IMR-90 (cell line): Measurements from ENCODE around the gene MMD2. TPM values are rescaled to one million over a fixed set of nuclear protein-coding genes. Genes with fewer than 3 reads are reported as not detected.
"Not testable (repeated sequence)": the region's sequence is repeated elsewhere in the genome, so short reads cannot be mapped to it uniquely, and the experiment has no call there.

Source experiments
- ATAC-seq: fragments of 200-7000 bp; cut with Tn5 transposase; 2 replicates; pipeline ENCODE4 v1.9.1; 2020; ENCODE audit warnings: low read depth, mild to moderate bottlenecking, moderate library complexity
- BruUV-seq: library from RNA; stranded (reverse); fragments of 400-500 nt; replicated peaks from 2 replicates; lab custom pipeline; 2021; lab: Mats Ljungman, UMichigan
- CTCF ChIA-PET: fragments of 300-600 bp; formaldehyde crosslinking; extraction: SDS; loops from one replicate; lab custom pipeline; 2021; ENCODE audit warnings: antibody characterized with exemption; lab: Yijun Ruan, JAX
- POLR2A ChIA-PET: fragments of 300-600 bp; sonication (Branson Sonifier 250); formaldehyde crosslinking; loops from one replicate; lab custom pipeline; 2022; ENCODE audit warnings: antibody characterized with exemption; ENCODE audit not compliant: unreplicated experiment; lab: Charles Lee
- DNase-seq: peaks from one replicate; pipeline ENCODE4 v3.0.0; 2013
- H2AFZ ChIP-seq: replicated peaks from 2 replicates; pipeline ENCODE3; 2013; ENCODE audit warnings: low read length, mild to moderate bottlenecking; ENCODE audit not compliant: poor library complexity
- H2AK5ac ChIP-seq: 2 replicates; pipeline ENCODE4 v1.6.1; 2013; ENCODE audit warnings: low read depth, low read length, inconsistent platforms
- H2AK9ac ChIP-seq: replicated peaks from 2 replicates; pipeline ENCODE3; 2013; ENCODE audit warnings: mild to moderate bottlenecking, low read depth, low read length, moderate library complexity; ENCODE audit not compliant: poor library complexity
- H2BK120ac ChIP-seq: 2 replicates; pipeline ENCODE4 v1.6.1; 2013; ENCODE audit warnings: low read depth, low read length, inconsistent platforms
- H2BK15ac ChIP-seq: 3 replicates; pipeline ENCODE4 v1.6.1; 2013; ENCODE audit warnings: low read depth, low read length, inconsistent platforms
- H2BK20ac ChIP-seq: 2 replicates; pipeline ENCODE4 v1.6.1; 2013; ENCODE audit warnings: low read depth, mild to moderate bottlenecking, inconsistent platforms, low read length, moderate library complexity
- H2BK5ac ChIP-seq: 2 replicates; pipeline ENCODE4 v1.6.1; 2013; ENCODE audit warnings: mild to moderate bottlenecking, low read depth, low read length, inconsistent platforms; ENCODE audit not compliant: poor library complexity, severe bottlenecking
- H3K14ac ChIP-seq: replicated peaks from 2 replicates; pipeline ENCODE4 v1.6.1; 2013; ENCODE audit warnings: low read depth, low read length, inconsistent platforms
- H3K18ac ChIP-seq: 2 replicates; pipeline ENCODE4 v1.6.1; 2013; ENCODE audit warnings: low read depth, low read length, control low read depth
- H3K23ac ChIP-seq: 2 replicates; pipeline ENCODE4 v1.6.1; 2013; ENCODE audit warnings: low read depth, low read length, inconsistent platforms
- H3K27ac ChIP-seq: 2 replicates; pipeline ENCODE4 v1.5.1; 2013; ENCODE audit warnings: mild to moderate bottlenecking, control low read depth, low read length; ENCODE audit not compliant: insufficient read depth
- H3K27me3 ChIP-seq: 2 replicates; pipeline ENCODE4 v1.6.1; 2013; ENCODE audit warnings: low read length; ENCODE audit not compliant: control insufficient read depth, insufficient read depth
- H3K36me3 ChIP-seq: 2 replicates; pipeline ENCODE4 v1.6.1; 2013; ENCODE audit warnings: low read length, mixed read lengths; ENCODE audit not compliant: control insufficient read depth, insufficient read depth
- H3K4ac ChIP-seq: 2 replicates; pipeline ENCODE4 v1.6.1; 2013; ENCODE audit warnings: low read depth, low read length, inconsistent platforms
- H3K4me1 ChIP-seq: 2 replicates; pipeline ENCODE4 v1.6.1; 2013; ENCODE audit warnings: low read length, mixed read lengths; ENCODE audit not compliant: control insufficient read depth, insufficient read depth
- H3K4me2 ChIP-seq: 2 replicates; pipeline ENCODE4 v1.6.1; 2013; ENCODE audit warnings: low read depth, mild to moderate bottlenecking, control low read depth, low read length, moderate library complexity
- H3K4me3 ChIP-seq: 2 replicates; pipeline ENCODE4 v1.5.1; 2013; ENCODE audit warnings: low read depth, mild to moderate bottlenecking, control low read depth, low read length, moderate library complexity; ENCODE audit not compliant: insufficient read depth
- H3K56ac ChIP-seq: 2 replicates; pipeline ENCODE4 v1.6.1; 2013; ENCODE audit warnings: low read length, inconsistent platforms; ENCODE audit not compliant: insufficient read depth; ENCODE audit errors: extremely low read depth
- H3K79me1 ChIP-seq, 2 experiments: 2 replicates each; pipeline ENCODE4 v1.6.1; 2013; ENCODE audit warnings: low read length in 2 of 2, inconsistent platforms in 1 of 2, low read depth in 1 of 2
- H3K9ac ChIP-seq: 2 replicates; pipeline ENCODE4 v1.6.1; 2013; ENCODE audit warnings: low read depth, low read length, control low read depth
- H3K9me1 ChIP-seq: 2 replicates; pipeline ENCODE4 v1.6.1; 2013; ENCODE audit warnings: low read length, inconsistent platforms; ENCODE audit not compliant: insufficient read depth
- H3K9me3 ChIP-seq: 2 replicates; pipeline ENCODE4 v1.6.1; 2013; ENCODE audit warnings: low read length; ENCODE audit not compliant: control insufficient read depth, insufficient read depth
- H4K20me1 ChIP-seq: 2 replicates; pipeline ENCODE4 v1.6.1; 2013; ENCODE audit warnings: low read length, inconsistent platforms; ENCODE audit not compliant: insufficient read depth
- H4K5ac ChIP-seq: 2 replicates; pipeline ENCODE4 v1.6.1; 2013; ENCODE audit warnings: mild to moderate bottlenecking, low read depth, low read length, control low read depth
- H4K8ac ChIP-seq, 2 experiments: 2 replicates each; pipeline ENCODE4 v1.6.1; 2013; ENCODE audit warnings: low read depth in 2 of 2, low read length in 2 of 2, control low read depth in 1 of 2, inconsistent platforms in 1 of 2
- H4K91ac ChIP-seq: 2 replicates; pipeline ENCODE4 v1.6.1; 2013; ENCODE audit warnings: low read depth, low read length, inconsistent platforms; ENCODE audit not compliant: insufficient read depth
- BHLHE40 ChIP-seq: fragments of 150-350 bp; IDR thresholded peaks from 2 replicates; pipeline ENCODE4 v1.6.1; 2016; ENCODE audit warnings: mild to moderate bottlenecking, low read depth, low read length
- CEBPB ChIP-seq: IDR thresholded peaks from 2 replicates; pipeline ENCODE4 v1.6.1; 2012; ENCODE audit warnings: low read depth, low read length, improper control_type of control experiment
- CHD1 ChIP-seq: IDR thresholded peaks from 2 replicates; pipeline ENCODE4 v1.6.1; 2012; ENCODE audit warnings: low read depth, low read length, improper control_type of control experiment
- FOS ChIP-seq: fragments of 150-350 bp; IDR thresholded peaks from 2 replicates; pipeline ENCODE4 v1.6.1; 2016; ENCODE audit warnings: low read depth, low read length
- MAZ ChIP-seq: IDR thresholded peaks from 2 replicates; pipeline ENCODE4 v1.6.1; 2012; ENCODE audit warnings: low read depth, mild to moderate bottlenecking, low read length, improper control_type of control experiment, moderate library complexity, borderline replicate concordance
- MXI1 ChIP-seq: IDR thresholded peaks from 2 replicates; pipeline ENCODE4 v1.6.1; 2012; ENCODE audit warnings: low read depth, mild to moderate bottlenecking, low read length, moderate library complexity, borderline replicate concordance
- RAD21 ChIP-seq: IDR thresholded peaks from 2 replicates; pipeline ENCODE4 v1.6.1; 2012; ENCODE audit warnings: low read length, improper control_type of control experiment
- RCOR1 ChIP-seq: IDR thresholded peaks from 2 replicates; pipeline ENCODE4 v1.6.1; 2012; ENCODE audit warnings: mild to moderate bottlenecking, low read length, improper control_type of control experiment; ENCODE audit not compliant: insufficient replicate concordance
- RFX5 ChIP-seq: IDR thresholded peaks from 2 replicates; pipeline ENCODE4 v1.8.0; 2012; ENCODE audit warnings: low read depth, mild to moderate bottlenecking, low read length, moderate library complexity
- WGBS, 2 experiments: methylation state at CpG; one replicate each; pipeline versions ENCODE4 v1.1.5 to v1.1.7; 2013; ENCODE audit warnings: missing lambda C conversion rate in 2 of 2; ENCODE audit not compliant: insufficient read length in 1 of 2; ENCODE audit errors: extremely low coverage in 2 of 2; 5-methylcytosine and 5-hydroxymethylcytosine counted together
- dilution Hi-C: fragments of 300-500 bp; cut with HindIII; formaldehyde crosslinking; loops from one replicate; pipeline ENCODE4 v1.14.3; 2018; ENCODE audit warnings: low sequenced_read_pairs; ENCODE audit not compliant: unreplicated experiment
- in situ Hi-C: fragments of 300-500 bp; cut with MboI; formaldehyde crosslinking; loops from 3 replicates; pipeline ENCODE4 v1.14.3; 2019; ENCODE audit warnings: low sequenced_read_pairs, inconsistent platforms, mixed read lengths
- intact Hi-C: fragments of 100-400 bp; cut with micrococcal nuclease; formaldehyde crosslinking; loops from 2 replicates; pipeline ENCODE4 v1.10.0; 2022
- polyA plus RNA-seq, 3 experiments: library from polyadenylated mRNA; depleted of rRNA; stranded (reverse); fragments of >200 nt; gene quantifications; 2 replicates each; pipeline ENCODE4 v1.2.3, GENCODE V29; 2012; ENCODE audit warnings: low replicate concordance in 1 of 3
- total RNA-seq: library from RNA; depleted of rRNA; stranded (reverse); fragments of >200 nt; gene quantifications from 2 replicates; pipeline ENCODE4 v1.2.3, GENCODE V29; 2012
- TF ChIP-seq, protein P1 (sequence below): fragments of 150-350 bp; IDR thresholded peaks from 2 replicates; pipeline ENCODE4 v1.6.1; 2017; ENCODE audit warnings: mild to moderate bottlenecking, antibody characterized with exemption, low read length, low read depth

The MMD2 gene
- total and polyA plus RNA-seq, 2 of the 4 experiments (the other 2 are of a cell fraction), result not detected

DNA sequence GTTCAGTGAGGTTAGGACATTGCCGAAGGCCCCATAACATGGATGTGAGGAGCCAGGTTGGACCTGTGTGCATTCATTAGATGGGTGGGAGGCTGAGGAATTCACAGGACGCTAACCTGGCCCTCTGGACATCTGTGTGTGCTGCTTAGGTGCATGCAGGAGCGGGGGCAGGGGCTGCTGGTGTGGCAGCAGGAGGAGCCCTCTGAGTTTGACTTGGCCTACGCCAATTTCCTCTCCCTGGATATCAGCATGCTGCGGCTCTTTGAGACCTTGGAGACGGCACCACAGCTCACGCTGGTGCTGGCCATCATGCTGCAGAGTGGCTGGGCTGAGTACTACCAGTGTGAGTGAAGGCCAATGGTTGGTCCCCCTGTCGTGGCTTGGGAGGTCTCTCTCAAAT is 34.5 kb upstream of the MMD2 start:
- Histone ChIP-seq H3K9me1 (no peaks in the 10 kb centered on the region), H3K4ac (no peak overlapping the region), H2BK20ac (no peak overlapping the region), H3K23ac (no peak overlapping the region), H2BK5ac (no peak overlapping the region), H3K9ac (no peak overlapping the region), H3K9me3 (no peaks in the 10 kb centered on the region), H3K56ac (no peak overlapping the region), H4K20me1 (peaks cover 5% of the 10 kb centered on the region; the same call in 1 of the 2 replicates), H3K4me1 (no peaks in the 10 kb centered on the region), H3K18ac (no peak overlapping the region), H2BK15ac (no peak overlapping the region), H2AK5ac (no peak overlapping the region), H2BK120ac (no peak overlapping the region), H4K91ac (no peak overlapping the region), H3K27me3 (no peaks in the 10 kb centered on the region), H2AFZ (no peak overlapping the region), H4K8ac (no peak overlapping the region), H3K36me3 (peaks cover 74% of the 10 kb centered on the region), H3K4me3 (no peak overlapping the region), H2AK9ac (no peak overlapping the region), H3K14ac (no peak overlapping the region), H3K79me1 (peaks cover 0 to 21% of the 10 kb centered on the region in 2 experiments), H3K27ac (no peak overlapping the region), H3K4me2 (no peak overlapping the region), H4K5ac (no peak overlapping the region)
- BruUV-seq, result no TSS peak
- ChIA-PET POLR2A (no interaction called here), CTCF (no interaction called here)
- no peak for TF ChIP-seq BHLHE40
- TF ChIP-seq CEBPB, result no peak
- no peak for TF ChIP-seq MXI1
- no peak for TF ChIP-seq MAZ
- TF ChIP-seq RFX5, result no peak
- TF ChIP-seq RAD21, result no peak
- no peak for TF ChIP-seq RCOR1
- TF ChIP-seq CHD1, result no peak
- TF ChIP-seq, protein P1, sequence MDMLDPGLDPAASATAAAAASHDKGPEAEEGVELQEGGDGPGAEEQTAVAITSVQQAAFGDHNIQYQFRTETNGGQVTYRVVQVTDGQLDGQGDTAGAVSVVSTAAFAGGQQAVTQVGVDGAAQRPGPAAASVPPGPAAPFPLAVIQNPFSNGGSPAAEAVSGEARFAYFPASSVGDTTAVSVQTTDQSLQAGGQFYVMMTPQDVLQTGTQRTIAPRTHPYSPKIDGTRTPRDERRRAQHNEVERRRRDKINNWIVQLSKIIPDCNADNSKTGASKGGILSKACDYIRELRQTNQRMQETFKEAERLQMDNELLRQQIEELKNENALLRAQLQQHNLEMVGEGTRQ, result no peak
- no peak for TF ChIP-seq FOS
- in situ Hi-C loops, result no loop called here
- intact Hi-C loops, result no loop called here
- ATAC-seq (no peak), DNase-seq (no peak)
- dilution Hi-C loops, result no loop called here
- WGBS, 2 experiments, result 100% methylated on average over 3 of the region's 8 CpGs; no CpG with 5 or more reads in 1 of the 2 experiments

DNA sequence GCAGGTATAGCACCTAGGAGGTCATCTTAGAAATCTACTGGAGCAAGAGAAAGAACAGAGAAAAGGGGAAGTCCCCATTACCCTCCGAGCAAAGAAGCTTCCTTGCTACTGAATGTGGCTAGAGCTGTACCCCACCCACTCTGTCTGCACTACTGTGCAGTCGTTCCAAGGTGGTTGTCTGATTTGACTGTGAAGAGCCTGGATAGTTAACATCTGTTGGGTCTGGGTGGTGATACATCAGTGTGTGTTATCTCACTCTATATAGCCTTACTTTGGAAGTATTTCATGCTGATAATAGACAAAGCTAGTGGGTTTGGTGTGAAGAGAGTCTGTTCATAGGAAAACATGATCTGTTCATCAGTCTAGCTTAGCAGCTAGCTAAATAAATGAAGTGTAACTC is 23.8 kb upstream of the MMD2 start:
- H3K4me3 ChIP-seq, H2AK9ac ChIP-seq, in situ Hi-C loops, dilution Hi-C loops, H2BK120ac ChIP-seq, H4K5ac ChIP-seq, H3K4ac ChIP-seq, H3K9me3 ChIP-seq, H2BK15ac ChIP-seq, H3K27me3 ChIP-seq, DNase-seq, H2AFZ ChIP-seq, H4K20me1 ChIP-seq, H3K14ac ChIP-seq, H2AK5ac ChIP-seq, H3K56ac ChIP-seq, intact Hi-C loops, H4K91ac ChIP-seq, H3K9me1 ChIP-seq, ATAC-seq, H3K23ac ChIP-seq, H2BK20ac ChIP-seq, H2BK5ac ChIP-seq, H3K9ac ChIP-seq, H3K18ac ChIP-seq, H4K8ac ChIP-seq, POLR2A ChIA-PET, H3K4me2 ChIP-seq, BruUV-seq, H3K27ac ChIP-seq, H3K4me1 ChIP-seq: not testable (repeated sequence)
- H3K79me1 ChIP-seq, result peaks cover 4 to 36% of the 10 kb centered on the region in 2 experiments; a peak in 3 of 4 replicates
- no CpG with 5 or more reads among the region's 2 CpGs for WGBS, 2 experiments
- CTCF ChIA-PET, result interaction anchor here (1.4 kb wide), 1 partner anchor 9 kb away, joined by 6 read pairs; no protein-coding TSS in a partner anchor
- peaks cover 38% of the 10 kb centered on the region for H3K36me3 ChIP-seq
